HUES48 (cell line): Measurements from ENCODE around the gene NUP42.
"Not testable (repeated sequence)": the region's sequence is repeated elsewhere in the genome, so short reads cannot be mapped to it uniquely, and the experiment has no call there.

Experiments
- H3K27ac ChIP-seq: one replicate; pipeline ENCODE4 v1.7.0; 2013; ENCODE audit warnings: low read depth, low read length, inconsistent platforms
- H3K27me3 ChIP-seq: 2 replicates; pipeline ENCODE4 v1.6.1; 2013; ENCODE audit warnings: mild to moderate bottlenecking, low read length; ENCODE audit not compliant: control insufficient read depth, insufficient read depth
- H3K36me3 ChIP-seq: 2 replicates; pipeline ENCODE4 v1.6.1; 2013; ENCODE audit warnings: low read length; ENCODE audit not compliant: control insufficient read depth, insufficient read depth
- H3K4me1 ChIP-seq: 2 replicates; pipeline ENCODE4 v1.6.1; 2013; ENCODE audit warnings: mild to moderate bottlenecking, low read length; ENCODE audit not compliant: control insufficient read depth, insufficient read depth
- H3K4me3 ChIP-seq: 2 replicates; pipeline ENCODE4 v1.5.1; 2013; ENCODE audit warnings: mild to moderate bottlenecking, low read depth, low read length
- H3K9ac ChIP-seq: 2 replicates; pipeline ENCODE4 v1.6.1; 2013; ENCODE audit warnings: mild to moderate bottlenecking, low read depth, low read length, moderate library complexity
- H3K9me3 ChIP-seq: 2 replicates; pipeline ENCODE4 v1.6.1; 2013; ENCODE audit warnings: low read length; ENCODE audit not compliant: control insufficient read depth, insufficient read depth

The NUP42 gene

GRCh38 chr7:23175938-23176337 lies 5.9 kb upstream of the NUP42 start:
- H3K4me1 ChIP-seq: no peaks in the 10 kb centered on the region
- no peaks in the 10 kb centered on the region for H3K27me3 ChIP-seq
- H3K4me3 ChIP-seq: no peak overlapping the region
- no peak overlapping the region for H3K27ac ChIP-seq
- no peaks in the 10 kb centered on the region for H3K9me3 ChIP-seq
- H3K36me3 ChIP-seq: peaks cover 26% of the 10 kb centered on the region
- H3K9ac ChIP-seq: no peak overlapping the region

DNA sequence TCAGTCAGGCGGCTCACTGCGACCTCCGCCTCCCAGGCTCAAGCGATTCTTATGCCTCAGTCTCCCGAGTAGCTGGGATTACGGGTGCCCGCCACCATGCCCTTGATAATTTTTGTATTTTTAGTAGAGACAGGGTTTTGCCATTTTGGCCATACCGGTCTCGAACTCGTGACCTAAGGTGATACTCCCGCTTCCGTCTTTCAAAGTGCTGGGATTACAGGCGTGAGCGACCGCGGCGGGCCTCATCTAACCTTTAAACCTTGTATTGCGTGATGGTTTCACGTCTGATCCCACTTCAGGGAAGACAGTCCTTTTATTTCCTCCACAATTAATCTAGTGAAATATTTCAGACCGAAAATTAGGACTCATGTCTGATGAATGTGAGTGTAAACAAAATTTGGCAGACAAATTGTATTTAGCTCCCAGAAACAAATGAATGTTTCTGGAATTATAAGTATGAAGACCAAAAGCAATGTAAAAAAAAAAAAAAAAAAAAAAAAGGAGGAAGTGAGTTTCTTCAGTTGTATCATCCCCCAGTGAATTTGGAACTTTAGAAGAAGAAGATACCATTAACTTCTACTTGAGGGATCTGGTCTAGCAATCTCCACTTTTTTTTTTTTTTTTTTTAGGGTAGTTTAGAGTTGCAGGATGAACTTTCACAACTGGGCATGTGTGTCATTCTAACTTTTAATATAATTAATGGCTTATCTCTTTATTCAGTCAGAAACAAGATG lies 1.6 kb downstream of the NUP42 start:
- Histone ChIP-seq H3K4me3 (peak overlapping the region; percentile 94), H3K36me3 (peaks cover 38% of the 10 kb centered on the region), H3K9ac (no peak overlapping the region), H3K27ac (no peak overlapping the region), H3K9me3 (no peaks in the 10 kb centered on the region), H3K4me1 (0 out of 2 replicates have a peak, but pooled peaks cover 7% of the 10 kb centered on the region), H3K27me3 (no peaks in the 10 kb centered on the region)

DNA sequence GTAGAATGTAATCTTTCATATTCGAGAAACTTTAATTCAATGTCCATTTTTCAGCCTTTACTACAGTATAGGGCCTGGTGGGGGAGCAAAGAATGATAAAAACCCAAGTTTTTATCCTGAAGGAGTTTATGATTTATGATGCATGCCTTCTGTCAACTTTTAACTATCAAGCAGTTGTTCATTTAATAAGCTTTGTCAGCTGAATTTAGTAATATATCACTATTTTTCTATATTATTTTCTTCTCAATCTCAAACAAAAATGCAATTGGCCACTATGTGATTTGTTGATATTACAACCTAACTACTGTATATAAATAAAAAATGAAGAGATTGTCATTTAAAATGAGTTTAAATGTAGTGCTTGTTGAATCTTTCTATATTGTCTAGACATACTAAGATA lies 2.4 kb downstream of the NUP42 start:
- Histone ChIP-seq H3K36me3 (peaks cover 47% of the 10 kb centered on the region), H3K27me3 (no peaks in the 10 kb centered on the region), H3K9me3 (no peaks in the 10 kb centered on the region), H3K4me3 (no peak overlapping the region), H3K9ac (no peak overlapping the region), H3K27ac (no peak overlapping the region), H3K4me1 (0 out of 2 replicates have a peak, but pooled peaks cover 7% of the 10 kb centered on the region)

GRCh38 chr7:23184709-23185359 lies 3.0 kb downstream of the NUP42 start:
- Histone ChIP-seq H3K9ac (no peak overlapping the region), H3K4me1 (0 out of 2 replicates have a peak, but pooled peaks cover 7% of the 10 kb centered on the region), H3K27ac (no peak overlapping the region), H3K27me3 (no peaks in the 10 kb centered on the region), H3K36me3 (peaks cover 50% of the 10 kb centered on the region), H3K4me3 (no peak overlapping the region), H3K9me3 (no peaks in the 10 kb centered on the region)

- Histone ChIP-seq H3K27me3 (no peaks in the 10 kb centered on the region), H3K27ac (no peak overlapping the region), H3K9me3 (no peaks in the 10 kb centered on the region), H3K36me3 (peaks cover 61% of the 10 kb centered on the region), H3K9ac (no peak overlapping the region), H3K4me1 (0 out of 2 replicates have a peak, but pooled peaks cover 7% of the 10 kb centered on the region), H3K4me3 (no peak overlapping the region)
Measured at GRCh38 chr7:23185980-23186379, 4.1 kb downstream of the NUP42 start.

GRCh38 chr7:23191022-23191421 lies 9.2 kb downstream of the NUP42 start:
- Histone ChIP-seq H3K9me3 (no peaks in the 10 kb centered on the region), H3K36me3 (peaks cover 71% of the 10 kb centered on the region), H3K4me3 (no peak overlapping the region), H3K27ac (no peak overlapping the region), H3K27me3 (no peaks in the 10 kb centered on the region), H3K4me1 (no peaks in the 10 kb centered on the region), H3K9ac (no peak overlapping the region)

- not testable (repeated sequence) for H3K27me3 ChIP-seq, H3K4me3 ChIP-seq, H3K9me3 ChIP-seq, H3K27ac ChIP-seq, H3K9ac ChIP-seq, H3K4me1 ChIP-seq
- peaks cover 64% of the 10 kb centered on the region for H3K36me3 ChIP-seq
Measured at GRCh38 chr7:23193650-23194227, 11.9 kb downstream of the NUP42 start.

GRCh38 chr7:23196306-23196705 lies 14.5 kb downstream of the NUP42 start:
- Histone ChIP-seq H3K9me3 (no peaks in the 10 kb centered on the region), H3K9ac (no peak overlapping the region), H3K4me3 (no peak overlapping the region), H3K27me3 (no peaks in the 10 kb centered on the region), H3K4me1 (no peaks in the 10 kb centered on the region), H3K36me3 (peaks cover 66% of the 10 kb centered on the region), H3K27ac (no peak overlapping the region)

DNA sequence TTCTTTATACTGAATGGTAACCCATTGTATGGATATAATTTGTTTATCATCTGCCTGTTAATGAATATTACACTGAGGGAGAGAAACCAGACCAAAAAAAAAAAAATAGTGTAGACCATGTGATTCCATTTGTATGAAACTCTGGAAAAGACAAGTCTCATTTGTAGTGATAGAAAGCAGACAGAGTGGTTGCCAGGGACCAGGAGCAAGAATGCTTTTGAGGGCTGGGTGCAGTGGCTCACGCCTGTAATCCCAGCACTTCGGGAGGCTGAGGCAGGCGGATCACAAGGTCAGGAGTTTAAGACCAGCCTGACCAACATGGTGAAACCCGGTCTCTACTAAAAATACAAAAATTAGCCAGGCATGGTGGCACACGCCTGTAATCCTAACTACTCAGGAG lies 15.9 kb downstream of the NUP42 start:
- H3K9ac ChIP-seq, H3K4me3 ChIP-seq, H3K4me1 ChIP-seq, H3K27ac ChIP-seq, H3K9me3 ChIP-seq, H3K27me3 ChIP-seq: not testable (repeated sequence)
- peaks cover 57% of the 10 kb centered on the region for H3K36me3 ChIP-seq

GRCh38 chr7:23200331-23200730 lies 18.5 kb downstream of the NUP42 start:
- H3K4me1 ChIP-seq: no peaks in the 10 kb centered on the region
- H3K4me3 ChIP-seq: no peak overlapping the region
- no peak overlapping the region for H3K9ac ChIP-seq
- H3K27me3 ChIP-seq: no peaks in the 10 kb centered on the region
- H3K36me3 ChIP-seq: peaks cover 54% of the 10 kb centered on the region
- H3K27ac ChIP-seq: no peak overlapping the region
- H3K9me3 ChIP-seq: no peaks in the 10 kb centered on the region

- Histone ChIP-seq H3K4me3 (no peak overlapping the region), H3K4me1 (no peaks in the 10 kb centered on the region), H3K27ac (no peak overlapping the region), H3K27me3 (no peaks in the 10 kb centered on the region), H3K9me3 (no peaks in the 10 kb centered on the region), H3K9ac (no peak overlapping the region), H3K36me3 (peaks cover 25% of the 10 kb centered on the region)
Measured at GRCh38 chr7:23204241-23204640, 22.4 kb downstream of the NUP42 start.
